ENCODE measurements around the gene RACK1.

Gene RACK1

DNA sequence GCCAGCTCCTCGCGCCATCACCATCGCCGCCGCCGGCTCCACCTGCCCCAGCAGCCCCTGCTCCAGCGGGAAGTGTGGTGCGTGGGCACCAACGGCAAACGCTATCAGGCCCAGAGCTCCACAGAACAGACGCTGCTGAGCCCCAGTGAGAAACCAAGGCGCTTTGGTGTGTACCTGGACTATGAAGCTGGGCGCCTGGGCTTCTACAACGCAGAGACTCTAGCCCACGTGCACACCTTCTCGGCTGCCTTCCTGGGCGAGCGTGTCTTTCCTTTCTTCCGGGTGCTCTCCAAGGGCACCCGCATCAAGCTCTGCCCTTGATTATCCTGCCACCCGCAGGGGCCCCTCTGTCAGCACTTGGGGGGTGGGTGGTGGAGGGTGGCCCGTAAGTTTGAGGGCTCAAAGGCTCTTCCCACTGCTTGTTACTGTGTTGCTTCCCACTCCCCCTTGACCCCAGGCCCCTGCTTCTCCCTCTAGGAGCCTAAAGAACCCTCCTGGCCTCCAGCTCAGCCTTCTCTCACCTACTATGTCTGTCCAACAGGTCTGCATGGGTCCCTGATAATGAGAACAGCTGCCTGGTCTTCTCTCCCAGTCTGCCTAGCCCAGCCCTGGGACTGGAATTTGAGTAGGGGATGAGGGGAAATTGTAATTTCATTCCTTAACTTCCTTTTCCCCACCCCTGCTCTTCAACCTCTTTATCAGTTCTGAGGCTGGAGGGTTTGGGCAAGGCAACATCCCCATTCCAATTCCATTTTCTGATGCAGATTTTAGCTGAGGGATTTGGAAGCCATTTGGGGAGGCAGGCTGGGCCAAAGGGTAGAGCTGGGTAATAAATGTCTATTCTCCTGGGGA, 9.0 kb downstream of the RACK1 start:
- no peak for DNase-seq (ENCODE audit: low read depth in 1 of 2, low spot score in 1 of 2)

DNA sequence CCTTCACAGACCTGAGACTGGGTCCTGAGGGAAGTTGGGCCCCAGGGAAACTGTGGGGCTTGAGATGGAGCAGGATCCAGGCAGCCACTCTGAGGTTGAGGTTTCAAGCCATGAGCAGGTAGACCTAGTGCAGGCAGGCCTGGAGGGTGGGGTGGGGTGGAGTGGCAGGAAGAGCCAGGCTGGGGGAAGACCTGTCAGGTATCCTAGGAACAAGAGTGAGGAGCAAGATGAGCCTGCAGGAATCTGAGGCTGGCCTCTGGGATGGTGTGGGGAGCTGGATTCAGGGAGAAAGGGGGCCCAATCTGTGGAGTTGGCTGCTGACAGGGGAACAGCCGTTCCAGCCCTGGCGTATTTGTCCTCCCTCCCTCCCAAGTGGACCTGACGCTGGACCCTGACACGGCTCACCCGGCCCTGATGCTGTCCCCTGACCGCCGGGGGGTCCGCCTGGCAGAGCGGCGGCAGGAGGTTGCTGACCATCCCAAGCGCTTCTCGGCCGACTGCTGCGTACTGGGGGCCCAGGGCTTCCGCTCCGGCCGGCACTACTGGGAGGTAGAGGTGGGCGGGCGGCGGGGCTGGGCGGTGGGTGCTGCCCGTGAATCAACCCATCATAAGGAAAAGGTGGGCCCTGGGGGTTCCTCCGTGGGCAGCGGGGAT, 9.8 kb downstream of the RACK1 start:
- no peak for DNase-seq (ENCODE audit: low read depth in 1 of 2, low spot score in 1 of 2)

DNA sequence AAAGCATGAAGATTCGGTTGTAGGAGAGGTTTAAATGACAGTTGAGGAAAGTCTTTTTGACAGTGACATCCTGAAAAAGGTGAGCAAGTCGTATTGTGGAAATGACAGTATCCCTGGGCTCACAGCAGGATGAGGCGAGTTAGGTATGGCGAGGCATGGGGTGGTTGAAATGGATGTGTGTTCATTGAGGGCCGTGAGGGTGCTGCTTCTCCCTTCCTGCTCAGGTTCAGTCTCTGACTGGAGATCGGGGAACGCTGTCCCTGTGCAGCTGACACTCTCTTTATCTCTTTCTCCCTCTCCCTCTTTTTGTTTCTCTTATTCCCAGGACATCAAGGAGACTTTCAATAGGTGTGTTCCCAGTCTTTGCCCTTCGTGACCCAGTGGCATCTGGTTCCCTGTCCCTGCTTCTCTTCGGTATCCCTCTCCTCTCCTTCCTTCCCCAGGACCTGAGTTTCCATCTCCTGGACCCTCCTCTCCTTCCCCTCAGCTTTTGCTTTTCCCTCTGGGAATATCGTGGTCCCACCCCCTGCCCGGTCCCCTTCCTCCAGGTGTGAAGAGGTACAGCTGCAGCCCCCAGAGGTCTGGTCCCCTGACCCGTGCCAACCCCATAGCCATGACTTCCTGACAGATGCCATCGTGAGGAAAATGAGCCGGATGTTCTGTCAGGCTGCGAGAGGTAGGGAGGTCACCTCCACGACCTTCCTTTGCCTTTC, 10.5 kb downstream of the RACK1 start:
- no peak for DNase-seq (ENCODE audit: low read depth in 1 of 2, low spot score in 1 of 2)

DNA sequence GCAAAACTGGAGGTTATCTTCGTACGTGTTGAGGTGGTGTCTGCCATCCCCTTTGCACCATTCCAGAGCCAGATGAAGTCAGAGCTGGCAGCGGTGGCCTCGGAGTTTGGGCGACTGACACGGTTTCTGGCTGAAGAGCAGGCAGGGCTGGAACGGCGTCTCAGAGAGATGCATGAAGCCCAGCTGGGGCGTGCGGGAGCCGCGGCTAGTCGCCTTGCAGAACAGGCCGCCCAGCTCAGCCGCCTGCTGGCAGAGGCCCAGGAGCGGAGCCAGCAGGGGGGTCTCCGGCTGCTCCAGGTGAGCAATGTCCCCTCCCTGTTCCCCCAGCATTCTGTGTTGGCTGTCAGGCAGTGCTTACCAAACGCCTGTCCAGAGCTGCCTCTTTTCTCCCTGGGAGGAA, 11.1 kb downstream of the RACK1 start:
- no peak for DNase-seq (ENCODE audit: low read depth in 1 of 2, low spot score in 1 of 2)

DNA sequence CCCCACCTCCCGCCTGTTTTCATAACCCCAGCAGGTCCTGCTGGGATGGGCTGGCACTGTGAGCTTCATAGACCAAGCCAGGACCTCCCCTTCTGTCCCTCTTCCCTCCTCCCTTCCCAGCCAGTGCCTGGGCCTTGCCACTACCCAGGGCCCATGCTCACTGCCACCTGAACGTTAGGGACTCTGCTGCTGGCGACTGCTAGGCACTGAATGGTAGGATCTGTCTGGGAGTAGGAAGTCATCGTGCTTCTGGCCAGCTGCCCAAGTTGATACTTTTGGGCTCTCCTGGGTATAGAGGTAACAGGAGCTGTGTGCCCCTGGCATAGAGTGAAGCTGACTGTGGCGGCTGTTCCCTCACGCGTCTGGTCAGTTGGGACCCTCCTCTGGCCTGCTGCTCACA, 12.3 kb downstream of the RACK1 start:
- DNase-seq (ENCODE audit: low read depth in 1 of 2, low spot score in 1 of 2): no peak

DNA sequence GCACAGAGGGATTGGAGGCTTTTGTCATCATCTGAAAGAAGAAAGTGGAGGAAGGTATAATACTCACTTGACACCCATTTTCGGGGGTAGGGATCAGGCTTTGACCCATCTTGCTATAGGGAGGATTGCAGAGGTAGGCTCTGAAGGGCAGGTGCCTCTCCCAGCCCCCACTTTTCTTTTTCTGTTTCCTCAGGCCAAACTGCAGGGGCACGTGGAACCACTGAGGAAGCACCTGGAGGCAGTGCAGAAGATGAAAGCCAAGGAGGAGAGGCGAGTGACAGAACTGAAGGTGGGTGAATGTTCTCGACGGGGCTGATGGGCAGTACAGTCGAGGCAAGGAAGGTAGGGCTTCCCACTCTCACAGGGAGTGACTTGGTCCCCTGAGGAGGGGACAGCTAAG, 13.2 kb downstream of the RACK1 start:
- DNase-seq (ENCODE audit: low read depth in 1 of 2, low spot score in 1 of 2): no peak

DNA sequence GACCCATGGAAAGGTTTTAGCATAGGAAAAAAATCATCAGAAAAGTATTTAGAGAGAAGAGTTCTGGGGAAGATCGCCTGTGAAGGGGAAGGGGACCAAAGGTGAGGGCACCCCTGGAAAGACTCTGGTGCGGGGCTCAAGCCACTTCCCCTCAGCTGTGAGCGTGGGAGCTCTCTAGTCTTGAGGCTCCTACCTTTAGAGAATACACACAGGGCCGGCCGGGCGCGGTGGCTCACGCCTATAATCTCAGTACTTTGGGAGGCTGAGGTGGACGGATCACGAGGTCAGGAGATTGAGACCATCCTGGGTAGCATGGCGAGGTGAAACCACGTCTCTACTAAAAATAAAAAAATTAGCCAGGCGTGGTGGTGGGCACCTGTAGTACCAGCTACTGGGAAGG, 13.7 kb downstream of the RACK1 start:
- no peak for DNase-seq (ENCODE audit: low read depth in 1 of 2, low spot score in 1 of 2)

DNA sequence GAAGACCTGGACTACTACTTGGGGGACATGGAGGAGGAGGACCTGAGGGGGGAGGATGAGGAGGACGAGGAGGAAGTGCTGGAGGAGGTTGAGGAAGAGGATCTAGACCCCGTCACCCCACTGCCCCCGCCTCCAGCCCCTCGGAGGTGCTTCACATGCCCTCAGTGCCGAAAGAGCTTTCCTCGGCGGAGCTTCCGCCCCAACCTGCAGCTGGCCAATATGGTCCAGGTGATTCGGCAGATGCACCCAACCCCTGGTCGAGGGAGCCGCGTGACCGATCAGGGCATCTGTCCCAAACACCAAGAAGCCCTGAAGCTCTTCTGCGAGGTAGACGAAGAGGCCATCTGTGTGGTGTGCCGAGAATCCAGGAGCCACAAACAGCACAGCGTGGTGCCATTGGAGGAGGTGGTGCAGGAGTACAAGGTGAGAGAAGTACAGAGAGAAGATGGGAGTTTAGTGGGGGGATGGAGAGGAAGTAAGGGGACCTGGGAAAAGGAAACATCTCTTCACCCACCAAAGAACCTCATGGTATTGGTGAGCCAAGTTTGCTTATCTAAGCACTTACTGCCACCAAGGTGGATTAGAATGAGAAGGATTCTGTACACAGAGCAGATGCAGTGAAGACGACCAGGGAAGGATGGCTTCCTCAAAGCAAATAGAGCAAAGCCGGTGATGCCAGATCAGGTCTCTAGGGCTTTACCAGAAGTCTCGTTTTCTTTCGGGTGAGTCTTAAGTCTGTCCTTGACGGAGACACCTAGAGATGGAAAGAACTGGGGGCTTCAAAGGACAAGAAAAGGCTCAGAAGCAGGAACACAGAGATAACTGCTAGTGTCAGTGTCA, 19.1 kb downstream of the RACK1 start:
- no peak for DNase-seq (ENCODE audit: low read depth in 1 of 2, low spot score in 1 of 2)

DNA sequence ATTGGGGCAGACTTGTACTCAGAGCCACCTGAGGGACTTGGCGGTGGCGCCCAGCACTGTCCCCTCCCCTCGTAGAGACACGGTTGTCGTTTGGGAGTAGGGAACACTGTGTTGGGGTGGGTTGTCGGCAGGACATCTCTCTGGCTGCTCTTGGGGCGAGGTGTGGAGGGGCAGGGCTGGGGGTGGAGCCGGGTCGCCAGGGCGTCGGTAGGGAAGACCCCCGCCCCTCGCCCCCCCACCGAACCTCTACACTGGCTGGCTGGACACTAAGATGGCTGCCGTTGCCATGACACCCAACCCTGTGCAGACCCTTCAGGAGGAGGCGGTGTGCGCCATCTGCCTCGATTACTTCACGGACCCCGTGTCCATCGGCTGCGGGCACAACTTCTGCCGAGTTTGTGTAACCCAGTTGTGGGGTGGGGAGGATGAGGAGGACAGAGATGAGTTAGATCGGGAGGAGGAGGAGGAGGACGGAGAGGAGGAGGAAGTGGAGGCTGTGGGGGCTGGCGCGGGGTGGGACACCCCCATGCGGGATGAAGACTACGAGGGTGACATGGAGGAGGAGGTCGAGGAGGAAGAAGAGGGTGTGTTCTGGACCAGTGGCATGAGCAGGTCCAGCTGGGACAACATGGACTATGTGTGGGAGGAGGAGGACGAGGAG, 19.8 kb downstream of the RACK1 start:
- no peak for DNase-seq (ENCODE audit: low read depth in 1 of 2, low spot score in 1 of 2)

DNA sequence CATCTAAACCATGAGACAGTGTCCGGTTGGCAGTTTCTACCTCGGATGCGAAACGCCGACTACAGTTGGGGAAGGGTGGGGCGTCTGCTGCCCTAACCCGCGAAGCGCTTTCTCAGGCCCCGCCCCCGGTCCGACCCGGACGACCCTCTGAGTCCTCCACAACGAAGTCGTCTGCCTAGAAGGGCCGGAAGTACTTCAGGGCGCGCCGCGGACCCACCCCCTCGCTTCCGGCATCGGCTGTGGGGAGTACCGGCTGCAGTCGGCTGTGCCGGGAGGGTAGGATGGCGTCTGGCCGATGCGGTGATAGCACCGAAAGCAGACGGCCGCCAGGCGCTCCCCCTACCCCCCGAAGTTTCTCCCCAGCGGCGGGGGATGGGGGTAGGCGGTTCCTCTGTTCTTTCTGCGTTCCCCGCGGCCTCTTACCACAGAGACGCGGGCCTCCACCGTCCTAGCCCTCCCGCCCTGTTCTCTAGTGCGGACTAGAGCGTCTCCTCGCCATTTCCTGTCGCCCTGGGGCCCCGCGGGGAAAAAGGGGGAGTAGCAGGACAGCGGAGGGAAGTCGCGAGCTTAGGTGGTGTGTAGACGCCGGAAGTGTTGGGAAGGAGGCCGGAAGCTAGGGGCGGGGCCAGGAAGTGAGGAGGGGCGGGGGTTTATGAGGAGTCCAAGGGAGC, 20.5 kb downstream of the RACK1 start, which contains the start of gene TRIM41:
TSS of gene TRIM41 (plus strand) at position 224 of the 671 bp plus-strand sequence. CDS start 719 bp downstream, outside the sequence.
- peak; percentile 93 to 97 for DNase-seq (ENCODE audit: low read depth in 1 of 2, low spot score in 1 of 2)

DNA sequence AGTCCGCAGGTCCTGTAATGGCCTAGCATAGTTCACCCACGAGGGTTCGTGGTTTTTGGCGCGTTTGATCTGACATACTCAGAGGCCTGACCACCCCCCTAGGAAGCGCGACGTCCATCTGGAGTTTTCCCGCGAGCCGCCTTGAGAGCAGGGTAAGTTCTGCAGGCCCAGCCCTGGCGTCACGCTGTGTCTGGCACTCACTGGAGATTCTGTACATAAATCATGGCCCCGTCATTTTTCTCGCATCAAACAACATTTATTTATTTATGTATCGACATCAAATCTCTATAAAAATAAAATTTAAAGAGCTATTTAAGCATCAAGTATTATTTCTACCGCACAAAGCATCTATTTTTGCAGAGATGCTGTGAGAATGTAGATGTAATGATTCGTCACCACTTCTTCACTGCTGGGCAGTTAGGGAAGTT, 21.1 kb downstream of the RACK1 start:
- no peak for DNase-seq (ENCODE audit: low read depth in 1 of 2, low spot score in 1 of 2)

DNA sequence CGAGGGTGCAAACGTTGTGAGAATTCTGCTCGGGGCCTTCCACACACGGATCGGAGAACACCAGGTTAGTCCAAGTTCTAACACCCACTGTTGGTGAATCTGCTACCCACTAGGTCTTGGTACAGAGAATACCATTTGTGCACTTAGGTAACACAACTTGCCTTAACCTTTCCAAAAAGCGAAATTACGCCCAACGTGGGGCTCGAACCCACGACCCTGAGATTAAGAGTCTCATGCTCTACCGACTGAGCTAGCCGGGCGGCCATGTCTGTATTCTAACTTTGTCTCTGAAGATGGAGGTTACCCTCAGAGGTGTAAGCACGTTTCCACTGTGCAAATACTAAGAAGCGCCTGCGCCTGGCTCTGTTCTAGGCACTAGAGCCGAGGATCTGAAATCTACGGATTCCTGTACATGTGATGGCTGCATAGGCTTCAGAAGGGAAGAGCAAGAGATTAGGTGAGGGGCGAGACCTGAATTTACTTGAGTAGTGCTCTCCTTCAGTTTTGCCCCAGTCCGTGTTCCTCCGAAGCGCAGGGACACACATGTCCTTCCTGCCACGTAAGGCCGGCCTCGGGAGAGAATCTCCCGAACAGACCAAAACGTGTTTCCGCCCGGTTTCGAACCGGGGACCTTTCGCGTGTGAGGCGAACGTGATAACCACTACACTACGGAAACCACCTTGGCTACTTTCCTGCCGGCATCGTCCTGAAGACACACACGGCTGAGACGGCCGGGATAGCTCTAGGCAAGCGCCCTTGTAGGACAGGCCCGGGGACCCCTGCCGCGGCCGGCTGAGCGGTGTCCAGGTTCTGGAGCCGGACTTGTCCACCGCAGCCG, 21.7 kb downstream of the RACK1 start:
- peak; percentile 98 to 100 for DNase-seq (ENCODE audit: low read depth in 1 of 2, low spot score in 1 of 2)

DNA sequence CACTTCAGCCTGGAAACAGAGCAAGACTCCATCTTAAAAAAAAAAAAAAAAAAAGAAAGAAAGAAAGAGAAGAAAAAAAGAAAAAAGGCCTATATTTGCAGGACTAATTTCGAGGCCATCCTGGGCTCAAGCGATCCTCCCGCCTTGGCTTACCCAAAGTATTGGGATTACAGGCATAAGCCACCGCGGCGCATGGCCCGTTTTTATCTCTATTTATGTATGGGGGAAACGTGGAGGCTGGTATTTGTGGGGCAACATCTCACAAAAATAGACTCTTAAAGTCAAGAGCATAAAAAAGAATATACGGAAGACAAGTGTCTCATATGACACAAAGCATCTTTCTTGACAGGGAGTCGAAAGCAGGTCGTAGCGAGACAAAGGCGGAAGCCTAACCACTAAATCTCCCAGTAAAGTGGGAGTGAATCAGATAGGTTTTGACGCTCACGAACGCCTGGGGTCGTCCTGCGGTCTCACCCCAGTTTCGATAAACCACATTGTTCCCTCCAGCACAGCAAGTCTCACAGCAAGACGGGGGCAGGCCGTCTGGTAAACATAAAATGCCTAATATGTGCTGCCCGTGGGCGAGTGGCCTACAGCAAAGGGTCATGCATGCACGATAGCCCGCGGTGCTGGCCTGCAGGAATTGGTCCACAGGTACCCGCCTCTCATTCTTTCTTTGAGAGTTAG, 22.5 kb downstream of the RACK1 start:
- peak; percentile 32 to 54 for DNase-seq (ENCODE audit: low read depth in 1 of 2, low spot score in 1 of 2)

DNA sequence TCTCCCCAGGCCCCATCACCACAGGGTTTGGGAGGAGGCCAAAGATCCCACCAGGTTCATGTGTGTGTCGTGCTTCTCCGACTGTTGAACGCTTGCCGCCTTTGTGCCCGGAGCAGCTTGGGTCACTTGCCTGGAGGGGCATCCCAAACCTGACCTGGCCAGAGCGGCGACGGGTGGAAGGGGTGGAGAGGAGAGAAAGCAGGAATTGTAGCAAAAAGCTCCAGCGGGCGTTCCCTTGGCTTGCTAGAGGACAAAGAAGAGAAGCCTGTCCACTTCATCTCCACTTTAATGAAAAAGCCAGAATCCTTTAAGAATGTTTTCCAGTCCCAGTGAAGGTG, 23.6 kb downstream of the RACK1 start:
- no peak for DNase-seq (ENCODE audit: low read depth in 1 of 2, low spot score in 1 of 2)

DNA sequence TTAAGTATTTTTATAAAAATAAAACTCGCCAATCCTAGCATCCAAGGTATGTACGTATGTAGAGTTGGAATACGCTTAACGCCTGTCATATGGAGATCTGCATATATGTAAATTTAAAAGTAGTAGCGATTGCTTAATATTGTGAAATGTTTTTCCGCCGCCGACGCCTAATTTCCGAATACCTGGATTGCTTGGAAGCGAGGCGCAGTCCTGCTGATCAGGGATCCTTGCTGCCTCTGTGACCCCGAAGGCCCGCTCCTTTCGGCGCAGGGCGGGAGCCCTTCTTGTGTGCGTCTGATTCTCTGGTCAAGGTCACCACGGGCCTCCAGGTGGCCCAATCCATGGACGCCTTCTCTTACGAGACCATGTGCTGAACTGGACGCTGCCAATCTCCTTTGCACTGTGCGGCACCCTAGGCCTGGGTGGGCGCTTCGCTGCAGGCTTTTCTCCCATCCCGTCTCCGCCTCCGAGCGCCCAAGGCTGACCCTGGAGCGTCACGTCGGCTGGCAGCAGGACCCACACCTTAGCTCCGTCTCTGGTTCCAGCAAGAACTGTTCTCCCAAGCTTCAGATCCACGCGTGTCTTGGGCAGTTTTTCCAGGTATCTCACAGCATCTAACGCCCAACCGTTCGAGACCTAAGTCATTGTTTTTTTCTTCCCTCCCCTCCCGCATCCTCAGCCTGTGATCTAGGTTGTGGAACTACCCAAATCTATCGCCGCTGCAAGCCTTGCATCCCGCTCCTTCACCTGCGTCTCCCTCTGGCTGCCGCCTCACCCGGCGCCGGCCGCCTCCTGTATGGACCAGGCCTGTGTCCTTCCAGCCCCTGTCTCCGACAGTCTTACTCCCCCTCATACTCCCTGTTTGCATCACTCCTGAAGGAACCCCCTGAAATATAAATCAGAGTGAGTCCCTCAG, 24.2 kb downstream of the RACK1 start:
- DNase-seq (ENCODE audit: low read depth in 1 of 2, low spot score in 1 of 2): no peak

DNA sequence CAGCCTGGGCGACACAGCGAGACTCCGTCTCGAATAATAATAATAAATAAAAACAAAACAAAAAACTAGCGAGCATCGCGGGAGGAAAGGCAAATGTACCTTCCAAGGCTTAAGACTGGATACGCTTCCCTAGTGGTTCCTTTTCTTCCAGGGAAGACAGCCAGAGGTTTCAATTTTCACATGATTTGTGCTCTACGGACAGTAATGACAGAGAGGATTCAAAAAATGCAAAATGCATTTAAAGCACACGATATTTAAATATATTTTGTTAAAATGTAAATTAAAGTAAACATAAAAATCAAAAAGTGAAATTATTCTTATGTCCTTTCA, 24.9 kb downstream of the RACK1 start:
- no peak for DNase-seq (ENCODE audit: low read depth in 1 of 2, low spot score in 1 of 2)

DNA sequence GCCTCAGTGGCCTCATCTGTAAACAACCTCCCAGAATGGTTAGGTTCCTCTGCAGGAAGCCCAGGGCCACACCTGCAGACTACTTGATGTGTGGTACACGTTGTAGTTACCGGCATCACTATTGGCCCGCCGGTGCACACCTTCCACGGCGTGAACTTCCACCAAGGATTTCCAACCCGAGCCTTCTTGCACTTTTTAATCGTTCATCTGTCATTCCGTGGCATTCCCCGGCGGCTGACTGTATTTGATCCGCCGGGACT, 26.0 kb downstream of the RACK1 start:
- no peak for DNase-seq (ENCODE audit: low read depth in 1 of 2, low spot score in 1 of 2)
